ENCODE results near the gene CDC73. TPM values are rescaled to one million over a fixed set of nuclear protein-coding genes. Genes with fewer than 3 reads are reported as not detected.

Gene CDC73
- total and polyA plus RNA-seq, 11 donors, result 8.3 to 57.3 (median 50.6) TPM

GRCh38 chr1:193144361-193144938, 22.6 kb downstream of the CDC73 start:
- ATAC-seq (no peak), DNase-seq (no peak)
- Histone ChIP-seq H3K4me3 (no peak overlapping the region), H3K27ac (no peak overlapping the region), H3K4me1 (peaks cover 0 to 18% (median 2%) of the 10 kb centered on the region in 12 donors), H3K36me3 (peaks cover 0 to 96% (median 81%) of the 10 kb centered on the region in 9 donors), H3K9me3 (no peaks in the 10 kb centered on the region), H3K27me3 (no peaks in the 10 kb centered on the region)
- intact Hi-C loops (cut with DNase I), result loop anchor here in 2 of 10 donors (5.0 kb wide), 2 partner anchors 608 to 1153 kb away; no protein-coding TSS in a partner anchor
- WGBS, 4 donors, result 84 to 88% (median 86%) methylated on average over 5 of the region's 5 CpGs
- TF ChIP-seq POLR2A (IDR thresholded peaks at IDR 0.05), result no peak
- no peak for TF ChIP-seq CTCF (IDR thresholded peaks at IDR 0.05)

- Histone ChIP-seq H3K4me1 (peaks cover 0 to 18% (median 1%) of the 10 kb centered on the region in 12 donors), H3K36me3 (peaks cover 0 to 96% (median 81%) of the 10 kb centered on the region in 9 donors), H3K27ac (no peak overlapping the region), H3K27me3 (no peaks in the 10 kb centered on the region), H3K9me3 (no peaks in the 10 kb centered on the region), H3K4me3 (no peak overlapping the region)
- intact Hi-C loops (cut with DNase I), result loop anchor here in 2 of 10 donors (5.0 kb wide), 2 partner anchors 607 to 1152 kb away; no protein-coding TSS in a partner anchor
- no peak for ATAC-seq
- WGBS, 4 donors, result 85 to 92% (median 90%) methylated on average over 1 of the region's 1 CpG
- DNase-seq, result no peak
- no peak for TF ChIP-seq POLR2A (IDR thresholded peaks at IDR 0.05)
- no peak for TF ChIP-seq CTCF (IDR thresholded peaks at IDR 0.05)
These were observed 23.2 kb downstream of the CDC73 start for GRCh38 chr1:193144999-193145398.

GRCh38 chr1:193156117-193156821, 34.4 kb downstream of the CDC73 start:
- DNase-seq, result no peak
- Histone ChIP-seq H3K27ac (no peak overlapping the region), H3K4me3 (no peak overlapping the region), H3K4me1 (peaks cover 0 to 11% (median 0%) of the 10 kb centered on the region in 12 donors), H3K27me3 (no peaks in the 10 kb centered on the region), H3K36me3 (peaks cover 0 to 65% (median 43%) of the 10 kb centered on the region in 9 donors), H3K9me3 (no peaks in the 10 kb centered on the region)
- WGBS, 4 donors, result 94 to 98% (median 96%) methylated on average over 3 of the region's 3 CpGs
- intact Hi-C loops (cut with DNase I), result no loop called here
- TF ChIP-seq CTCF (IDR thresholded peaks at IDR 0.05) (no peak), POLR2A (IDR thresholded peaks at IDR 0.05) (no peak)
- no peak for ATAC-seq

- no peak for DNase-seq
- intact Hi-C loops (cut with DNase I), result no loop called here
- no peak for TF ChIP-seq CTCF (IDR thresholded peaks at IDR 0.05)
- no peak for TF ChIP-seq POLR2A (IDR thresholded peaks at IDR 0.05)
- H3K4me3 ChIP-seq, result no peak overlapping the region
- H3K9me3 ChIP-seq, result no peaks in the 10 kb centered on the region
- no peaks in the 10 kb centered on the region for H3K27me3 ChIP-seq
- H3K4me1 ChIP-seq, result peaks cover 0 to 11% (median 0%) of the 10 kb centered on the region in 12 donors
- peaks cover 0 to 60% (median 38%) of the 10 kb centered on the region in 9 donors for H3K36me3 ChIP-seq
- WGBS, 4 donors, result 67 to 73% (median 70%) methylated on average over 3 of the region's 3 CpGs
- no peak overlapping the region for H3K27ac ChIP-seq
- no peak for ATAC-seq
These were observed 35.0 kb downstream of the CDC73 start for GRCh38 chr1:193156822-193157142.

Data from heart left ventricle (tissue), 16 donors.